Body of pancreas (tissue), 4 donors: ENCODE data around the gene VSTM2A.

Experiments
- CTCF ChIP-seq, 7 experiments: fragments of 450-650 bp in 4 of 7; fragments of 200-600 bp in 3 of 7; sonication (generic) in 3 of 7; IDR thresholded peaks; one replicate each; pipeline ENCODE4 v1.5.1; 2016 to 2019; ENCODE audit warnings: antibody characterized with exemption in 7 of 7
- POLR2A ChIP-seq, 3 donors: fragments of 450-650 bp; IDR thresholded peaks; one replicate each; pipeline ENCODE4 v1.6.1; 2016; ENCODE audit warnings: antibody characterized with exemption in 3 of 3, mild to moderate bottlenecking in 2 of 3

GRCh38 chr7:54546081-54546985, 4.2 kb downstream of the VSTM2A start:
- TF ChIP-seq CTCF (IDR thresholded peaks at IDR 0.05) (peak in 1 of 7 experiments; percentile 4), POLR2A (IDR thresholded peaks at IDR 0.05) (no peak)
